CD14-positive monocyte (primary cell): ENCODE results near the gene GFRA4. TPM values are rescaled to one million over a fixed set of nuclear protein-coding genes. Genes with fewer than 3 reads are reported as not detected.

ENCODE experiments used
- DNase-seq, 3 donors: peaks; one replicate each; pipeline ENCODE4 v3.0.0-alpha.2; 2011 to 2022
- H2AFZ ChIP-seq: 2 replicates; pipeline ENCODE4 v1.6.0; 2012; ENCODE audit warnings: mild to moderate bottlenecking, low read depth, low read length, inconsistent platforms; ENCODE audit not compliant: insufficient read depth, poor library complexity, severe bottlenecking
- H3K27ac ChIP-seq, 2 donors: 1 replicate in 1 of 2; 2 replicates in 1 of 2; pipeline ENCODE4 v1.5.1; 2012 to 2013; ENCODE audit warnings: low read length in 2 of 2, control low read depth in 1 of 2, inconsistent platforms in 1 of 2, low read depth in 1 of 2, mild to moderate bottlenecking in 1 of 2
- H3K27me3 ChIP-seq, 2 donors: one replicate each; pipeline versions ENCODE4 v1.6.0 to v1.6.1; 2011 to 2013; ENCODE audit warnings: low read length in 2 of 2; ENCODE audit not compliant: control insufficient read depth in 2 of 2, insufficient read depth in 2 of 2
- H3K36me3 ChIP-seq, 2 donors: replicated peaks in 1 of 2; 1 replicate in 1 of 2; 2 replicates in 1 of 2; pipeline versions ENCODE4 v1.5.1 to v1.6.1; 2012 to 2013; ENCODE audit warnings: low read length in 2 of 2, control low read depth in 1 of 2, inconsistent platforms in 1 of 2, mild to moderate bottlenecking in 1 of 2; ENCODE audit not compliant: insufficient read depth in 2 of 2, control insufficient read depth in 1 of 2
- H3K4me1 ChIP-seq, 2 donors: 1 replicate in 1 of 2; 2 replicates in 1 of 2; pipeline versions ENCODE4 v1.5.1 to v1.6.1; 2012 to 2013; ENCODE audit warnings: low read length in 2 of 2, control low read depth in 1 of 2, inconsistent platforms in 1 of 2, mild to moderate bottlenecking in 1 of 2, moderate library complexity in 1 of 2; ENCODE audit not compliant: insufficient read depth in 2 of 2, control insufficient read depth in 1 of 2
- H3K4me2 ChIP-seq: replicated peaks from 2 replicates; pipeline ENCODE3; 2012; ENCODE audit warnings: low read length, moderate library complexity, mild to moderate bottlenecking; ENCODE audit not compliant: poor library complexity, severe bottlenecking; ENCODE audit errors: extremely low read depth
- H3K4me3 ChIP-seq, 3 experiments: fragments of 200-600 bp in 1 of 3; sonication (generic) in 1 of 3; replicated peaks in 1 of 3; 1 replicate in 2 of 3; 2 replicates in 1 of 3; pipeline ENCODE4 v1.5.1; 2011 to 2013; ENCODE audit warnings: low read length in 3 of 3, mild to moderate bottlenecking in 3 of 3, control low read depth in 2 of 3, low read depth in 2 of 3, inconsistent platforms in 1 of 3, moderate library complexity in 1 of 3
- H3K79me2 ChIP-seq: 2 replicates; pipeline ENCODE4 v1.6.0; 2012; ENCODE audit warnings: mild to moderate bottlenecking, control low read depth, inconsistent platforms, low read length, moderate library complexity; ENCODE audit not compliant: insufficient read depth
- H3K9ac ChIP-seq: 2 replicates; pipeline ENCODE4 v1.6.0; 2017; ENCODE audit warnings: low read length, mild to moderate bottlenecking; ENCODE audit not compliant: insufficient read depth, poor library complexity, severe bottlenecking
- H3K9me3 ChIP-seq, 2 donors: replicated peaks in 1 of 2; 1 replicate in 1 of 2; 2 replicates in 1 of 2; pipeline versions ENCODE4 v1.5.1 to v1.6.1; 2012 to 2013; ENCODE audit warnings: low read length in 2 of 2, control low read depth in 1 of 2; ENCODE audit not compliant: control insufficient read depth in 1 of 2, insufficient read depth in 1 of 2
- H4K20me1 ChIP-seq: 2 replicates; pipeline ENCODE4 v1.6.0; 2012; ENCODE audit warnings: mild to moderate bottlenecking, low read length, control low read depth, moderate library complexity; ENCODE audit not compliant: insufficient read depth
- H3K27ac Mint-ChIP-seq, 7 donors: one replicate each; pipeline ENCODE4 v1.8.0; 2020; ENCODE audit warnings: mild to moderate bottlenecking in 7 of 7, mixed read lengths in 7 of 7, moderate library complexity in 6 of 7, inconsistent platforms in 2 of 7
- H3K27me3 Mint-ChIP-seq, 3 donors: one replicate each; pipeline ENCODE4 v1.8.0; 2021 to 2022; ENCODE audit warnings: low read depth in 3 of 3, mild to moderate bottlenecking in 3 of 3, mixed read lengths in 3 of 3, moderate library complexity in 3 of 3, inconsistent platforms in 1 of 3
- H3K36me3 Mint-ChIP-seq, 2 donors: one replicate each; pipeline ENCODE4 v1.8.0; 2020; ENCODE audit warnings: mixed read lengths in 2 of 2, inconsistent platforms in 1 of 2, mild to moderate bottlenecking in 1 of 2
- H3K4me1 Mint-ChIP-seq: one replicate; pipeline ENCODE4 v1.8.0; 2020; ENCODE audit warnings: mild to moderate bottlenecking, mixed read lengths
- H3K4me3 Mint-ChIP-seq, 2 donors: one replicate each; pipeline ENCODE4 v1.8.0; 2020; ENCODE audit warnings: mild to moderate bottlenecking in 2 of 2, mixed read lengths in 2 of 2, moderate library complexity in 1 of 2
- H3K9me3 Mint-ChIP-seq, 7 donors: one replicate each; pipeline ENCODE4 v1.8.0; 2020 to 2022; ENCODE audit warnings: mixed read lengths in 7 of 7, mild to moderate bottlenecking in 6 of 7, moderate library complexity in 6 of 7, inconsistent platforms in 2 of 7
- WGBS: methylation state at CpG from one replicate; pipeline ENCODE4 v1.1.5; 2013; ENCODE audit warnings: missing lambda C conversion rate; ENCODE audit not compliant: insufficient coverage; 5-methylcytosine and 5-hydroxymethylcytosine counted together
- intact Hi-C, 2 donors: fragments of 100-400 bp; cut with micrococcal nuclease; formaldehyde crosslinking; loops; one replicate each; pipeline versions ENCODE4 v1.15.0 to v1.15.1; 2023
- polyA plus RNA-seq, 3 donors: library from polyadenylated mRNA; depleted of rRNA in 1 of 3; unstranded in 2 of 3; stranded (reverse) in 1 of 3; fragments of 300-500 nt in 2 of 3; fragments of >200 nt in 1 of 3; fragmentation: Illumina TruSeq in 2 of 3; gene quantifications; 1 replicate in 2 of 3; 2 replicates in 1 of 3; pipeline ENCODE4 v1.2.3, GENCODE V29; 2012 to 2021
- TF ChIP-seq, protein P1 (sequence below): fragments of 200-600 bp; IDR thresholded peaks from one replicate; pipeline ENCODE4 v1.8.0; 2022; ENCODE audit warnings: antibody characterized with exemption, mild to moderate bottlenecking

GFRA4 gene
- polyA plus RNA-seq, 3 donors: not detected

DNA sequence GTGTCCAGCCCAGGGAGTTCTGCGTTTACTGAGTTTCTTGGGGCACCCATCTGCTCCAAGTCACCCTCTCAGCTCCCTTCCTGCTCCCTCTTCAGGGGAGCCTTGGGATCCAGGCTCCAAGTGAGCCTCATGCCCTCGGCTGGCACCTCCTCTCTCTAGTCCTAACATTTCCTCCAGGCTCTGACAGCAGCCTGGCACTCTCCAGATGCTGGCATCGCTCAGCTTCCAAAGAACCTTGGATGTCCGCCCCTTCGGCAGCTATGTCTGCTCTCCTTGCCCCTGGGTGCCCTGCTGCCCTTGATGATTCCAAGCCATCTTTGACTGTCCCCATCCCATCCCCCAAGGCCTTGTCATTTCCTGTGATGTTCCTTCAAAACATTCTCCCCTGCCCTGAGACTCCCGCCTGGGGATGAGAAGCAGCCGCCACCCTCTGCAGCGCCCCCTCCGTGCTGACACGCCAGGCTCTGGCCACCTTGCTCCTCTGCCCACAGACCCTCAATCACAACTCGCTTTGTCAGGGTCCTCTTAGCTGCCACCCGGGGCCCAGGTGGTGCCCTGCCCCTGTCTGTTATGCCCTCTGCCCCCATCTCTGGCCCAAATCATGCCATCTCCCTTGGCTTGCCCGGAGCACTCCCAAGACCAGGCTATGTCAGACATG lies 6.6 kb upstream of the GFRA4 start:
- Histone ChIP-seq H3K27me3 (peaks cover 6 to 48% of the 10 kb centered on the region in 2 donors), H2AFZ (no peak overlapping the region), H3K4me1 (peaks cover 6 to 8% of the 10 kb centered on the region in 2 donors), H3K9me3 (no peaks in the 10 kb centered on the region), H3K27ac (no peak overlapping the region), H3K9ac (no peak overlapping the region), H3K4me2 (no peak overlapping the region), H3K36me3 (no peaks in the 10 kb centered on the region), H3K4me3 (no peak overlapping the region), H3K79me2 (no peaks in the 10 kb centered on the region), H4K20me1 (no peaks in the 10 kb centered on the region)
- peaks cover 0 to 2% of the 10 kb centered on the region in 2 donors for H3K36me3 Mint-ChIP-seq
- TF ChIP-seq, protein P1, sequence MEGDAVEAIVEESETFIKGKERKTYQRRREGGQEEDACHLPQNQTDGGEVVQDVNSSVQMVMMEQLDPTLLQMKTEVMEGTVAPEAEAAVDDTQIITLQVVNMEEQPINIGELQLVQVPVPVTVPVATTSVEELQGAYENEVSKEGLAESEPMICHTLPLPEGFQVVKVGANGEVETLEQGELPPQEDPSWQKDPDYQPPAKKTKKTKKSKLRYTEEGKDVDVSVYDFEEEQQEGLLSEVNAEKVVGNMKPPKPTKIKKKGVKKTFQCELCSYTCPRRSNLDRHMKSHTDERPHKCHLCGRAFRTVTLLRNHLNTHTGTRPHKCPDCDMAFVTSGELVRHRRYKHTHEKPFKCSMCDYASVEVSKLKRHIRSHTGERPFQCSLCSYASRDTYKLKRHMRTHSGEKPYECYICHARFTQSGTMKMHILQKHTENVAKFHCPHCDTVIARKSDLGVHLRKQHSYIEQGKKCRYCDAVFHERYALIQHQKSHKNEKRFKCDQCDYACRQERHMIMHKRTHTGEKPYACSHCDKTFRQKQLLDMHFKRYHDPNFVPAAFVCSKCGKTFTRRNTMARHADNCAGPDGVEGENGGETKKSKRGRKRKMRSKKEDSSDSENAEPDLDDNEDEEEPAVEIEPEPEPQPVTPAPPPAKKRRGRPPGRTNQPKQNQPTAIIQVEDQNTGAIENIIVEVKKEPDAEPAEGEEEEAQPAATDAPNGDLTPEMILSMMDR: no peak
- no peak for DNase-seq
- H3K4me1 Mint-ChIP-seq: peaks cover 3% of the 10 kb centered on the region
- H3K27me3 Mint-ChIP-seq: peaks cover 29 to 57% (median 54%) of the 10 kb centered on the region in 3 donors
- H3K9me3 Mint-ChIP-seq: peaks cover 0 to 6% (median 2%) of the 10 kb centered on the region in 7 donors
- no peak overlapping the region for H3K27ac Mint-ChIP-seq
- peak overlapping the region in 1 of 2 donors; percentile 39 for H3K4me3 Mint-ChIP-seq
- WGBS: 83% methylated on average over 12 of the region's 13 CpGs
- intact Hi-C loops: no loop called here

DNA sequence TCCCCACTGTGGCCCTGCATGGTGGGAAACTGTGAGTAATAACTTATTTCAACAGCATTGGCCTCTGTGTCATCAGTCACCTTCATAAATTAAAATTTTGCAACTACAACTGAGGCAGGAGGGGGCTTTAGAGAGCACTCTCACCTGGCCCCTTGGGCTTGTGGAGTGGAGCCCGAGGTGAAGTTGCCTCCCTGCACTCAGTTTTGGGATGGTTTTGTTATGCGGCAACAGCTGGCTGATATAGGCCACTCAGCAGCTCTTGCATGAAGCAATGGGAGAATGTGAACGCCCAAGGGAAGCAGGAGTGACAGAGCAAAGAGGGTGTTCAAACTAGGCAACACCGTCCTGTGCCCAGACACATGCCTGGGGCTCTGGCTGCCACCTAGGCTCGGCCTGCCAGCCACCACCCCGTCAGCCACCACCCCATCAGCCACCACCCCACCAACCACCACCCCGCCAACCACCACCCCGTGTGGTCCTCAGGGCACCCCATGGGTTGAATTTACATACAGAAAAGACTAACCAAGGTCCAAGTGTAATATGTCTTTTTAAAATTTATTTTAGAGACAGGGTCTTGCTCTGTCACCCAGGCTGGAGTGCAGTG lies 4.3 kb upstream of the GFRA4 start:
- intact Hi-C loops: no loop called here
- H3K9me3 Mint-ChIP-seq: peaks cover 0 to 2% (median 0%) of the 10 kb centered on the region in 7 donors
- no peak overlapping the region for H3K27ac ChIP-seq
- no peaks in the 10 kb centered on the region for H4K20me1 ChIP-seq
- peak overlapping the region in 1 of 2 donors; percentile 54 for H3K4me3 Mint-ChIP-seq
- no peaks in the 10 kb centered on the region for H3K9me3 ChIP-seq
- 97% methylated on average over 3 of the region's 8 CpGs for WGBS
- H3K4me1 Mint-ChIP-seq: no peaks in the 10 kb centered on the region
- no peak overlapping the region for H2AFZ ChIP-seq
- no peaks in the 10 kb centered on the region for H3K36me3 ChIP-seq
- H3K4me2 ChIP-seq: no peak overlapping the region
- H3K4me3 ChIP-seq: no peak overlapping the region
- H3K9ac ChIP-seq: no peak overlapping the region
- no peaks in the 10 kb centered on the region for H3K36me3 Mint-ChIP-seq
- TF ChIP-seq, protein P1: no peak
- no peaks in the 10 kb centered on the region for H3K79me2 ChIP-seq
- DNase-seq: no peak
- peaks cover 2 to 3% of the 10 kb centered on the region in 2 donors for H3K4me1 ChIP-seq
- H3K27me3 Mint-ChIP-seq: peaks cover 25 to 51% (median 50%) of the 10 kb centered on the region in 3 donors
- no peak overlapping the region for H3K27ac Mint-ChIP-seq
- peaks cover 3 to 35% of the 10 kb centered on the region in 2 donors for H3K27me3 ChIP-seq
